HG02840 (cell line): Measurements from ENCODE around the gene B4GALT1.
"Not testable (repeated sequence)": the region's sequence is repeated elsewhere in the genome, so short reads cannot be mapped to it uniquely, and the experiment has no call there.

Source experiments
- ATAC-seq: cut with Tn5 transposase; IDR thresholded peaks from one replicate; pipeline ENCODE4 v1.9.1; 2021; ENCODE audit warnings: mild to moderate bottlenecking, moderate library complexity, moderate number of reproducible peaks; ENCODE audit not compliant: unreplicated experiment, low FRiP score

Gene B4GALT1

DNA sequence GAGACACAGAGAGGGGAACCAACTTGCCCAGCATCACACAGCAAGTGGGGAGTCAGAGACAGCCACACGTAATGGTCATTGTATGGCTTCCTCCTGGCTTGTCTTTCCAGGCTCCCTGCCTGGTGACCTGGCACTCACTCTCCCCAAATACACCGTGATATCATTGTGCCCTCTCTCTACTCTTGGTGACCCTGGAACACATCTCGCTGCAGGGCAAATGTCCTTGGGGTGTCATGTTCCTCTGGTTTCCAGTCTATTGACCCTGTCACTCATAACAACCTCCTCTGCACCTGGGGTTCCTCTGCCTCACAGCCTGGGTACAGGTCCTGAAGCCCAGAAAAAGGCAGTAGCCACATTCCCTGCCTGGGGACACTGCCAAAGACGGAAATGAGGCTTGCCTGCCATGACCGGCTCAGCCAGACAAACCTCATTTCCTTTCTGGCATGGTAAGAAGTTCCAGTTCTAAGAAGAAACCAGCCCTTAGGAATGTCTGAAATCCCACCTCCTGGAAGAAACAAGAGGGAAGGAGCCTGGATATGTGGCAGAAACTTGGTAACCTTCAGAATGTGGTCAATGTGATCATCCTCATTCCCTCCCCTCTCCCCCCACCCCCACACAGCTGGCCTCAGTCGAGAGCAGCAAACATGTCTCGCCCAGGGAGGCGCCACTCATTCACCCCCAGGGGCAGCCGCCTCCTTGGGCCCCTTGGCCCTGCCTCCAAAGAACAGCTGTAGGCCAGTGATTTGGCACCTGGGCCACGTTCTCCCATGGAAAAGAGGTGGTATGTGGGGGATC, 60.1 kb downstream of the B4GALT1 start:
- ATAC-seq: no peak

DNA sequence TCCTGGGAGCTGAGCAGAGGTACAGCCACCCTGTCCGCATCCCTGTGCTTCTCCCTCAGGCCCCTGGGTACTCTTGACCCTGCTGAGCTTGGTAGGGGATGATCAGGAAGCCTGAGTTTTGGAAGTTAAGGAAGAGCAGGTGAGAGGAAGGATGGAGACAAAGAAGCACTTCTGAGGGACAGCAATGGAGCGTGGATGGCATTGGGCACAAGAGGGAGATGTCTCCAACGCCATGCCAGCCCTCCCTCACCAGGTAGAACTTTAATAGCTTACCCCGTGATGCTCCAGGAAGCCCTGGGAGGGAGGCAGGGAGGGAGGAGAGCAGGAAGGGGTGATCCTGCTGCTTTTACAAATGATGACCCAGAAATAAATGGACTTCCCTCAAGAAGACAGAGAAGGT, 60.8 kb downstream of the B4GALT1 start:
- ATAC-seq: no peak

DNA sequence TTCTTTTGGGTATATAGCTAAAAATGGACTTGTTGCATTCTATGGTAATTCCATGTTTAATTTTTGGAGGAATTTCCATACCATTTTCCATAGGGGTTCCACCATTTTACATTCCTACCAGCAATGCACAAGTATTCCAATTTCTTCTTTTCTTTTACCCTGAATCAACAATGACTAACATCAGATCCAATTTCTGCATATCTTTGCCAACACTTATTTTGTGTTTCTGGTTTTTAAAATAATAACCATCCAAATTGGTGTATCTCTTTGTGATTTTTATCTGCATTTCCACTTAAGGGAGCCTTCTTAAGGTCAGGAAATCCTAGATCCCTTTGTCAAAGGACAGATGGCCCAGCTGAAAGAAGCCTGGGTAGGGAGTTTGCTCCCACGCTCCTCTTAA, 61.2 kb downstream of the B4GALT1 start:
- no peak for ATAC-seq

DNA sequence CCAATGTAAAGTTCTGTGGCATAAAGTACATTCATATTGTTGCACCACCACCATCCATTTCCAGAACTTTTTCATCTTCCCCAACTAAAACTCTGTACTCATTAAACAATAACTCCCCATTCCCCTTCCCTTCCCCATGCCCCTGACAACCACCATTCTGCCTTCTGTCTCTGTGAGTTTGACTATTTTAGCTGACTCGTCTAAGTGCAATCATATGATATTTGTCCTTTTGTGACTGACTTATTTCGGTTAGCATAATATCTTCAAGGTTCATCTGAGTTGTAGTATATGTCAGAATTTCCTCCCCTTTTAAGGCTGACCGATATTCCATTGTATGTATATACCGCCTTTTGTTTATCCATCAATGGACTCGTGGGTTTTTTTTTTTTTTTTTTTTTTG, 61.6 kb downstream of the B4GALT1 start:
- no peak for ATAC-seq

DNA sequence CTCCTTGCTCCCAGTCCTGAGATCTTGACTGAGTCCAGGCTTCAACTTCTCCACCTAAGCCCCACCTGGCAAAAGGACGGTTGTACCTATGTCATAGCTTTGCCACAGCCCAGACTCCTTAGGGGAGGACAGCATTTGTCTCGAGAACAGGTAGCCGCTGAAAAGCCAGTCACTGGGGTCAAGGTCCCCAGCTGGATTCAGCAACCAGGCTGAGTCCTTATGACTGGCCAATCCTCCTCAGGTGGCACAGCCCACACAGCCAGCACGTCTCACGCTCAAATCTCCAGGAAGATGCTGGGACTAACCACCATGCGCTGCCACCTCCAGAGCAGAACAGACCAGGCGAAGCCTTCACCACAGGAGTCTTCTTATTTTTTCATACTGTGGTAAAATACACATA, 62.7 kb downstream of the B4GALT1 start:
- ATAC-seq: no peak

DNA sequence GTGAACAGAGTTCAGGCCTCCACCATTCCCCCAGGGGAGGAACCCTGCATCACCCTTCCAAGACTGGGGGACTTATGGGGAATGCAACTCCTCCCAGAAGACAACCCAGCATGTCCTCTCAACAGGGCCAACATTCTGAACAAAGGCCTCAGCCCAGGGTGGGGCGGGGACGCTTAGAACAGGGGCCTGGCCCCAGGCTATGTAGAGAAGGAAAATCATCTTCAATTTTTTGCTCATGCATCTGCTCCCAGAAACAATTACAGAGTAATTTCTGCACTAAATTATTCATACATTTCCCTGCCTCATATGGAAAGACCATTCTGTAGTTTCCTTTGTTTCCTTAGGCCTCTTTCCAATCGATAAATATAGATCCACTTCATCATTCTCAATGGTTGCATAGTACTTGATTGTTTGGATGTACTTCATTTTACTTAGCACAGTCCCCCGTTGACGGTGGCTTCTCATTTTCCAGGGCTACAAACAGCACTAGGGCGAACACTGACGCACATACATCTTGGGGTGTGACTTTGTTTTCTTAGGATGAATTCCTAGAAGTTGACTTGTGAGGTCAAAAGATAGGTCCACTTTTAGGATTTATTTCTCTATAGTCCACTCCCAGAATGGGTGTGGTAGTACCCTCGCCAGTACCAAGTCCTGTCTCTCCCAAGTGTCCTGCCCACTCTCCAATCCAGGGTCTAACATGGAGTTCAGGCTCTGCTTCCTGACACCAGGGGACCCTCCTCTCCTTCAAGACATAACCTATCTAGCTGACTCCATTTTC, 63.4 kb downstream of the B4GALT1 start:
- no peak for ATAC-seq

DNA sequence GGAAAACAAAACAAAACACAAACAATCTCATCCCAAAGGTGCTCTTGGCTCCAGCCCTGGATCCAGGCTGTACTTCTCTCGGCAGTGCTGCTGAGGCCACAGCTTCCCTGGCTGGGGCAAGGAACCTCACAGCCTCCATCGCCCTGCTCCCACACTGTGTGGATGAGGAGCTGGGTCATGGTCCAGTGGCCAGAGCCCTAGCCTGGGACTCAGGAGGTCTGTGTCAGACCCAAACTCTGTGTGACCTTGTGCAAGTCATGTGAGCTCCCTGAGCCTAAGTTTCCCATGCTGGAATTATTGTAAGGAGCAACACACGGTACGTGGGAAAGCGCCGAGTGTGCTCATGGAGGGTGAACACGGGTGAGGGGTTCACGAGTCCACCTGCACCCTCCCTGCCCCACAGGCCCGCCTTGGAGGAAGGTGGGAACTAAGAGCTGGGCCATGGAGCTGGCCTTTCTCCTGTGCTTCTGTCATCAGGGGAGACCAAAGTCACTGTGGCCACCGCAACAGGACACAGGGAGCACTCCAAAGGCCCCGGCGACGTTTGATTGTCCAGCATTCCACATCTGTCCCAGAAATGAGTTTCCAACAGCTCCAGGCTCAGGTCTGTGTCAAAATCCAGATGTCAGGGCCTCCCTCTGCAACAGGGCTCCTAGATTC, 64.5 kb downstream of the B4GALT1 start:
- ATAC-seq: no peak

DNA sequence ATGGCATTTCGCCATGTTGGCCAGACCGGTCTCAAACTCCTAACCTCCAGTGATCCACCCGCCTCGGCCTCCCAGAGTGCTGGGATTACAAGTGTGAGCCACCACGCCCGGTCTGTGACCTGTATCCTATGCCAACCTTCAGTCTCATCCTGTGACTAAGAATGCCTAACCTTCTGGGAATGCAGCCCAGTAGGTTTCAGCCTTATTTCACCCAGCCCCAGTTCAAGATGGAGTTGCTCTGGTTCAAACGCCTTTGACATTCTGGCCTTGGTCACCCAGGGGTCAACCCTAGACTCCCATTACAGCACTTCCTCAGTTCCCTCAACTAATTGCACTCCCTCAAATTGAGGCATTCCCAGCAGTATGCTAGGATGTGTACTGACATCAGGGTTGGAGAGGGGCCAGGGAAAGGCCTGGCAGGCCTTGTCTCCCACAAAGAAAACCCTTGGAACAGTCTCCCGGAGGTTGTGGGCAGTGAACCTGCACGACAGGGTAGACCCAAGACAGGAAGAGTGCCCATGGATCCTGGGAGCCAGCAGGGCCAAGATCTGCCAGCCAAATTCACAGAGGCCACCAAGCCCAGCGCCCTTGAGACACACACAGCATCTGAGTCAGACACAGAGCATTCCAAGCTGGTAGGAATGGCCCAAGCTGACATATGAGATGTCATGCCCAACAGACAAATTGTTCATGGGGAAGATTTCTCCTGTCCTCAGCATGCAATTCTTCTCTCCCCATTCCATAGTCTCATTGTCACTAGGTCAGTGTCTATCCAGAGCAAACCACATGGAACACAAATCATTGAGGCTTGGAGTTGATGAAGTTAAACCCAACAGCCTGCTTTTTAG, 65.8 kb downstream of the B4GALT1 start:
- no peak for ATAC-seq

DNA sequence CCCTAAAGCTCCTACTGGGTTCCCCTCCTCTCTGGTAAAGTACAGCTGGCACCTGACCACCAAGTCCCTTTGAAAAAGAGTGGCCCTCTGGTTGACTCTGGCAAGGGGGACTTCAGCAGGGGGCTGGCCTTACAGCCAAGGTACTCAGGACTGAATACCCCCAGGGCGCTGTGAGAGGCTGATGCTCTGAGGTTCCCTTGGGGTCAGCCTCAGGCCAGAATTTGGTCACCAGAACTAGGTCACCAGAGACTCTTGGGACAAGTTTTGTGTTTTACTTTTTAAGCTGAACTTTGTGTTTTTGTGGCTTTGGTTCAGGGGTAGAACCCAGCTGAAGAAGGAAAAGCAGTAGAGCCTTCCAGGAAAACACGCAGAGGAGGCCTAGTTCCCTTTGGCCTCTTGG, 67.4 kb downstream of the B4GALT1 start:
- ATAC-seq: no peak

DNA sequence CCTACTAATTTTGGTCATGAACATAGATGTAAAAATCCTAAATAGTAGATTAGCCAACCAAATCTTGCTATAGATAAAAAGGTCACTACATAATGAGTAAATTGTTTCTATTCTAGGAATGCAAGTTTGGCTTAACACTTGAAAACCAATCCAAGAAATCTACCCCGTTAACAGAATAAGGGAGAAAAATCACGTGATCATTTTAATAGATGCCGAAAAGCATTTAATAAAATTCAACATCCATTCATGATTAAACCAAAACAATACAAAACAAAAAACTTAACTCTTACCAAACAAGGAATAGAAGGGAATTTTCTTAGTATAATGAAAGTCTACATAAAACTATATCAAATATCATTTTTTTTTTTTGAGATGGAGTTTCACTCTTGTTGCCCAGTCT, 69.9 kb downstream of the B4GALT1 start:
- ATAC-seq: no peak

DNA sequence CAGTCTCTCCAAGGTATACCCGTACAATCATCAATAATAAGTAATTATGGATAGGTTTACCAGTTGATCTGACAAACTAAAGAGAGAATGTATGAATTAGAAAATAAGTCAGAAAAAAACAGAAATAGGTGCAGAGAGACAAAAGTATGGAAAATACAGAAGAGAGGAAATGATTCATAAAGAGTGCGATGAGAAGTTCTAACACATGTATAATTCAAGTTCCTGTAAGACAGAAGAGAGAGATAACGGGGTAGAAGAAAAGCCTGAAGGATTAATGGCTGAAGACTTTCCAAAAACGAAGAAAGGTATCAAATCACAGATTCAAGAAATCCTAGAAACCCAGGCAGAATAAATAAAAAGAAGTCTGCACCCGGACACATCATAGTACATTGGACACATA, 74.5 kb downstream of the B4GALT1 start:
- no peak for ATAC-seq

DNA sequence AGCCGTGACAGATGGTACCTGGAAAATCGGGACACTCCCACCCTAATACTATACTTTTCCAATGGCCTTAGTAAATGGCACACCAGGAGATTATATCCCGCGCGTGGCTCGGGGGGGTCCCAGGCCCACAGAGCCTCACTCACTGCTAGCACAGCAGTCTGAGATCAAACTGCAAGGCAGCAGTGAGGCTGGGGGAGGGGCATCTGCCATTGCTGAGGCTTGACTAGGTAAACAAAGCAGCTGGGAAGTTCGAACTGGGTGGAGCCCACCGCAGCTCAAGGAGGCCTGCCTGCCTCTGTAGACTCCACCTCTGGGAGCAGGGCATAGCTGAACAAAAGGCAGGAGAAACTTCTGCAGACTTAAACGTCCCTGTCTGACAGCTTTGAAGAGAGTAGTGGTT, 81.5 kb downstream of the B4GALT1 start:
- not testable (repeated sequence) for ATAC-seq

DNA sequence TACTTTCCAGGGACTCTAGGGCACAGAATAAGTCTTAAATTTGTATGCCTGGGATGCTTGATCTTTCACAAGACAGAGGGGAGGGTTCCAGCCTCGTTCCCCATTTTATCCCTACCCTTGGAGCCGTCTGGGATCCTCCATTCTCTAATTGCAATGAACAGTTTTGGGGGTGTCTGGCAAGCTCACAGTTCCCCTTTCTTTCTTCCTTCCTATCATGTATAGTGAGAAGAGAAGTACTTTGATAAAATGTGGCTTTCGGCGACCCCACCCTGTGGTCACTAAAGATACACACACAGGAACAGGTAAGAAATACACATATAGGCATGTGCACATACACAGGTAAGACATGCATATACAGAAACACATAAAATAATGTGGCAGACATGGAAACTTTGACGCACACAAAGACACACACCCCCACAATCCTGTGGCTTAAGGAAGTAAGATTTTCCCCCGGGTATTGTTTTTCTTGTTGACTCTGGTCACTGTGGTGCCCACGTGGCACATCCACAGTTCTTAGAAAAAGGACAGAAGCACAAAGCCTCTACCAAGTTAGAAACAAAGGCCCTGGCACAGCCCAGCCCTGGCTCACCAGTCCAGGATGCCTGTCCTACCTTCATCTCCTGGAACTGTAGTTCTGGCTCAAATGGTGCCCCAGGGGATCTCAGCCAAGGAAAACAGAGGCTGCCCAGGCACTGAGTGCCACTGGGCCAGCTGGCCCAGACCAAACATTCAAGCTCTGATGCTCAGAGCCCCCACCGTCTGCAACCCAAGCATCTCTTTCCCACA, 84.4 kb downstream of the B4GALT1 start:
- no peak for ATAC-seq

DNA sequence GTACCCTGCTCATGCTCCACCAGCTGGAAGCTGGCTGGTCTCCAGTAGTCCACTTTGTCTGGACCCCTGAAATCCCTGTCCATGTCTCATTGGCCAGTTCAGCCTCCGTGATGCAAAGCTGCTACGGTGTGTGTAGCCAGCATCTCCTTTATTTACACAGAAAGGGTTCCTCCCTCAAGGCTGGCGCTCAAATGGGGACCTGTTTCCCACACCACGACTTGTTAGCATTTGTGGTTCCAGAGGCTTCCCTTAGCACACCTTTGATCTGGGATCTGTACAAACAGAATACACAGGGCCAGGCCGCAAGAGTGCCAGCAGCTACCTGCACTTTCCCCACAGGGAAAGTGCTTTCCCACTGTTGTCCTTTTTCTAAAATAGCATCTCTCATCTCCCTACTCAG, 85.0 kb downstream of the B4GALT1 start:
- ATAC-seq: no peak

DNA sequence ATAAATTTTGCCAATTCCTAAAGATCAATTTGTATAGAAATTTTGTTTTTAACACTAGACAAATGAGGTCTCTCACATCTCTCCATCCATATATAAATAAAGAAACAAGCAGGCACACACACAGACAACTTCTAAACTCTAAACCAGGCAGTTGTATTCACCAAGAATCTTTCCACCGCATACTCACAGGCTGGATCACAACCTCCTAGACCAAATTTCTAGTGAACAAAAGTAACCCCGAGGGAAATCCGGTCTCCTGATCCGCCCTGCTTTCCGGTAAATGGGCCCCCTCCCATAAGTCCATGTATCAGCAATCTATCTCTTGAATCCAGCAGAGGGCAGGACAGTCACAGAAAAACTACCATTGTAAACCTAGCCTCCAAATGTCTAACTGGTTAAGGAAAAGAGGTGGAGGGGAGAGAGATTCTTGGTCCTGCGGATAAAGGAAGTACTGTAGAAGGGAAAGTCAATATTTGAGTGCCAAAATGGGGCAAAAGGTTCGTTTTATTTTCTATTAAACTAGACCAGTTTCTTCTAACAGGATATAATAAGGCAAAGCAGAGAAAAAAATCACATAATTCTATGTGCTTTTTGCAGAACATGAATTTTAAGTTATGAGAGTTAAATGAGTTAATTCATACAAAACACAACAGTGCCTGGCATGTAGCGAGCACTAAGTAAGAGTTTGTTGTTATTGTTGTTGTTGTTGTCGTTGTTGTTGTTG, 85.8 kb downstream of the B4GALT1 start:
- ATAC-seq: no peak

DNA sequence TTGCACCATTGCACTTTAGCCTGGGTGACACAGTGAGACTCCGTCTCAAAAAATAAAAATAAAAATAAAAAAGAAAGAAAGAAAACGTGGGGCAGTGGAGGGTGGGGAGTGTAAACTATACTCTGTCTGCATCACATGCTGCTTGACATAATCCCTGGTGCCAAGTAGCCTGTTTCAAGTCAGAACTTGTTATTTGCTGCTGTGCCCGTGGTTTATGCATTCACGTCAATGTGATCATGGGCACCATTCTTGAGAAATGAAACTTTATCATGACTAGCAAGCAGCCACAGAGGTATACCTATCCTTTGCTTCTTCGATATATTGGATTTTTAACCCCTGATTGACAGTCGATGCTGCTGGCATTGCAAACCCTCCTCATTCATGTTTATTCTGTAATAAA, 86.6 kb downstream of the B4GALT1 start:
- ATAC-seq: no peak

DNA sequence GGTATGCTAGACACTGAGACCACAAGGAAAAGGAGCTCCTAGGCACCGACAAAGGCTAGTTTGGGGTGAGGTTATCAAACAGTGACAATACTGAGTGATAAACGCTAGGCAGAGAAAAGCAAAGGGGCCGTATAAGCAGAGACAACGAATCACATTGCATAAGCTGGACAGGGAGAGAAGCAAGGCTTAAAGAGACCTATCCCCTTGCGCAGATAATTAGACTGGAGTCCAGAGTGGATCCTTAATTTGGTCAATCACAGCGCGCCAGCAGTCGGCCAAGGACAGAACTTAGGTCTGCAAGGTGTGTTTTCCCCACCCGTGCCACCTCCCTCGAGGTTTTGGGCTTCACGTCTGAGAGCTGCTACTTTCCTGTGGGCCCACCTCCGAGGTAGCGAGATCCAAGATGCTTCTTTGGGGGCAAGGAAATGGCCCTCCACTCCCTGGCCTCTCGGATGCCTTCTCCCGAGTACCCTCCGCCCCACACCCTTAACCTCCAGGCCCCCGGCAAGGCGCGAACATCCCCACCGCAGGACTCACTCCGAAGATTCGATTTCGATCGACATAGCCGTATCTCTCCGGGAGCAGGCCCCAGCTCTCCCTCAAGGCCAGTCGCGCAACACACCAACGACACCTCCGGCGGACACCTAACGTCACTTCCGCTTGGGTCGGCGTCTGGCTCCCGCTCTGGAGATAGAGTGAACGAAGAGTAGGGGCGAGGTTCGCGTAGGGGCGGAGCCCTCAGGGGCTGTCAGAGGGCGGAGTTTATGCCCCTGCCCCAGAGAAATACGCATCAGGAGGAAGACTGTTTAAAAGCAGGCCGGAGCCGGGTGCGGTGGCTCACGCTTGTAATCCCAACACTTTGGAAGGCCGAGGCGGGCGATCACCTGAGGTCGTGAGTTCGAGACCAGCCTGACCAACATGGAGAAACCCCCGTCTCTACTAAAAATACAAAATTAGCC, 90.8 kb downstream of the B4GALT1 start, which contains the start of gene SMU1:
Gene SMU1, minus strand, starts transcription at position 629 of the 959 bp plus-strand sequence. Its CDS starts 66 bp downstream, at position 563.
- peak; percentile 98 for ATAC-seq

DNA sequence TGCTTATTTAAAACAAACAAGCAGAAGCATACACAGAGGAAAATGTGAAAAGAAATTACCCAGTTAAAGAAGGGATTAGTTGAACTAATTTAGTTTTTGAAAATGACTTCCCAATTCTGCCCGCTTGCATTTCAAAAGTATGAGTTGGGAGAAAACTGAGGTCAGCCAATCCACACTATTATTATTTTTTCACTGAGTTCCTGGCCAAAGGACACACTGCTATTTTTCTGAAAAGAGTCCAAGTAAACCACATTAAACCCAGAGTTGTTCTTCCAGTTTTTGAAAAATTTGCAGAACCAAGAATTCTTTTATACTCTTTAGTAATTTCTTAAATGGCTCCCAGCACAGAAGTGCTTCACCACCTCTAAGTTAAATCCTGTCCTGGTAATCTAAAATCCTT, 98.1 kb downstream of the B4GALT1 start:
- no peak for ATAC-seq
